ENCODE results near the gene CBL.
A peak's percentile ranks its signal among the peaks of the same experiment; 100 is the strongest.

The CBL gene

DNA sequence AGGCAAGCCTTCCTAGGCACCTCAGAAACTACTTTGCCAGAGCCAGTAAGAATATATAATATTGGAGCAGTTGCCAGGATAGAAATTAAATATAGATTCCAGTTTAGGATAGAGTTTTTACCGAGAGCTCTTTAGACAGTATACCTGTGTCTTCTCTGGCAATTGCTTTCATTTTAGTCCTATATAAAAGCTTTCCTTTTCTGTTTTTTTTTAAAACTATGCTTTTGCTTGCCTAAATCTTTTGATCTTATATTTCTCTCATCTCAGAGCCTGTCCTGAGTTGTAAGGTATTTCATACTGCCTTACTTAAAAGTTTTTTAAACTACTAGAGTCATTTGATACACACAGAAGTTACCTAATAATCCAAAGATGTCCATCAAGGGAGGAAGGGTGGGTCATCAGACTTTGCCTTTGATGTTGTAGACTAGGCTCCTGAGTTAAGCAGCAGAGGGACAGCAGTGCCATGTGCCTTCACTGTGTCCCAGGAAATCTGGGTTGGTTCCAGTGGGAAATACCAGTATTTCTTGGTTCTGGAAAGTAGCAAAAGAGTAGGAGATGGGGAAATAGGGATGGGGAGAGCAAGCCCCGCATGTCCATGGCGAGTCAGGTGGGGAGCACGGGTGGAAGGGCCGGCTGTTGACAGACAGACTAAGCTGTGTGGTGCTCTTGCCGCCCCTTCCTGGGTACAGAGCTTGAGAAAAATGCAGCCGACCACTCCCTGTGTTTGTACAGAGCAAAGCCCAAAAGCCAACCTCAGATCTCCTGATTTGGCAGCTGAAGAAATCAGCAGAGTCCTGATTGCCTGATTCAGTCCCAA is 99.6 kb downstream of the CBL start:
- DNase-seq (ENCODE audit: insufficient read length, low spot score) (no peak), FAIRE-seq (no peak)

- FAIRE-seq: no peak
- DNase-seq (ENCODE audit: insufficient read length, low spot score): no peak
These were observed 100.3 kb downstream of the CBL start for GRCh38 chr11:119306373-119306890.

DNA sequence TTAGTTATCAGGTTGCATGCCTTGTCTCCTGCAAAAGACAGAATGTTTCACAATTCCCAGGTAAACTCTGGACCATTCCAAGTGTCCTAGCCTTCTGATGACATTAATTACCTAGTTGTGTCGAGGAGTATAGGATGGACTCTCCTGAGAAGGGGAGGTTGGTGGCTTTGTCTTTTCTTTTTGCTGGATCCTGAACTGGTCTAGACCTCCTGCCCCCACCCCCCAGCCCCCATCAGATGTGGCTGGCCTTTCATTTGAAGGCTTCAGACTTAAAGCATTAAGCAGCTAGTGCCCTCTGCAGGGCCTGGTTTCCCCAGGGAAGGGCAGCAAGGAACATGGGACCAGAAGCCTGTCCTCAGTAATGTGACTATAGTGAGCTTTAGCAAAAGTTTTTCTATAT is 101.1 kb downstream of the CBL start:
- FAIRE-seq: no peak
- no peak for DNase-seq (ENCODE audit: insufficient read length, low spot score)

- FAIRE-seq: no peak
These were observed 101.8 kb downstream of the CBL start for GRCh38 chr11:119307974-119308373.

DNA sequence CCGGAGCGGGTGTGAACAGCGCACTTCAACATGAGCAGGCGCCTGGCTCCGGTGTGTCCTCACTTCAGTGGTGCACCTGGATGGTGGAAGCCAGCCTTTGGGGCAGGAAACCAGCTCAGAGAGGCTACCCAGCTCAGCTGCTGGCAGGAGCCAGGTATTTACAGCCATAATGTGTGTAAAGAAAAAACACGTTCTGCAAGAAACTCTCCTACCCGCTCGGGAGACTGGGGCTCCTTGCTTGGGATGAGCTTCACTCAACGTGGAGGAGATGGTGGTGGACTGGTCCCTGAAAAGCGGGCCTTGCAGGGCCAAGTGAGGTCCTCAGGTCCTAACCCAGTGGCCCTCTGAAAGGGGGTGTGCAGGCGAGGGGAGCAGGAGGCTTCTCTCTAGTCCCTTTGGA is 103.3 kb downstream of the CBL start:
- FAIRE-seq: no peak
- no peak for DNase-seq (ENCODE audit: insufficient read length, low spot score)

More at GRCh38 chr11:119307974-119308373, 101.8 kb downstream of the CBL start:
- no peak for DNase-seq (ENCODE audit: insufficient read length, low spot score)

GRCh38 chr11:119309953-119310681 is 104.0 kb downstream of the CBL start:
- FAIRE-seq (no peak), DNase-seq (ENCODE audit: insufficient read length, low spot score) (no peak)

DNA sequence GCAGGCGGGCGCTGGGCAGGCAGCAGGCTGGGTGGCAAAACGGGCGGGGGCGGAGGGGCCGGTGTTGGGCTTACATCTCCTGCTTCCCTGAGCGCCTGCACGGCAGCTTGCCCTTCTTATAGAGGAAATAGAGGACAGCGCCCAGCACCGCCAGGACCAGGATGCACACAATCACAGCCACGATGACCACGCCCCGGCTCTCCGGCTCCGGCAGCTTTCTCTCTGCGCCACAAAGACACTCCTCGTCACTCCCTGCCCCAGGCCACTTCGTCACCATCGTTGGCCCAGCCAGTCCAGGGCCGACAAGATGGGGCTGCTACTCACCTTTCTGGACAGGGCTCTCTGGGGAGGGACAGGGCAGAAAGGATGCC is 104.5 kb downstream of the CBL start:
- FAIRE-seq (no peak), DNase-seq (ENCODE audit: insufficient read length, low spot score) (no peak)

DNA sequence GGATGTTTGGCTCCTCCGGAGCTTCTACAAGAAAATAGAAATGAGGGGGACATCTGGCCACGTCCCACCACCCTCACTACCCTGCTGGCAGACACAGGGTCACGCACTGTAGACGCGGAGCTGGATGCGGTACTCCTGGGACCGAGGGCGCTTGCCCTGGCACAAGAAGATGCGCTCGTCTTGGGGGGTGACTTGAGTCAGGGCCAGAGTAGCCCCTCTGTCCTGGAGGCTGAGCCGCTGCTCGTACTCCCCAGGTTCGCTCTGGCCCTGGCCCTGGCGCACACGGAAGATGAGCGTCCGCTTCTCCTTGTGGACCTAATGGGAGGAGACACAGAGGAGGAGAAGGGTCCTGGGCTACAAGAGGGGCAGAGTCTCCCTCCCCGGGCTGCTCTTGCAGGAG is 108.6 kb downstream of the CBL start:
- FAIRE-seq: peak; percentile 31

GRCh38 chr11:119315131-119316015 is 109.2 kb downstream of the CBL start:
- FAIRE-seq (no peak), DNase-seq (ENCODE audit: insufficient read length, low spot score) (peak; percentile 65)

More for the DNA sequence above, 108.6 kb downstream of the CBL start:
- DNase-seq (ENCODE audit: insufficient read length, low spot score): no peak

DNA sequence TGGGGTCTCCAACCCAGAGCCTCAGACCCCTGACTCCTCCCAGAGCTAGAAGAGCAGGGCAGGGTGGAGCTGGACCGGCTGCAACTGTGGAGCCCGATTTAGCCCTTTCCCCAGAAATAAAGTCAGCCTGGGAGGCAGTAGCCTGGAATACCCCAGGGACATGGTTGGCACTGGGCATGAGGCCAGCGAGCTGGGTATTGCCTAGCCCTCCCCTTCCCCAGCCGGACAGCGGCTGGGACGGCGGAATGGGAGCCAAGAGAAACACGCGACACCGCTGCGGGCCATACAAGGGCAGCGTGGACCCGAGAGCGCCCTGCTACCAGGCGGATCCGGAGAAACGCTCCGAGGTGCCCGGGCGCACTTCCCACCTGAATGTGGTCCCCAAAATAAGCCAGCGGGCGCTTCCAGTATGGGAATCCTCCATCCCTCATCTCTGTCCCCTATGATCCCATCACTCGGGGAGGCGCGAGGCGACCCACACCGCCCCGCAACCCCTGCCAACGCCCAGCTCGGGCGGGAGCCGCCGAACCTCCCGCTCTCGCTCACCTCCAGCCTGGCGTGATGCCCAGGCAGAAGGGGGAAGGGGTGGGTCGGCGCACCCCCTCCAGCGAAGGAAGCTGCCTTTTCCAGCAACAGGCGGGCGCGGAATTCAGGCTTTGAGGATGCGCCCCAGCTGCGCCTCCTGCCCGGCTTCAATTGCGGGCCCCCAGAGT is 110.0 kb downstream of the CBL start:
- no peak for DNase-seq (ENCODE audit: insufficient read length, low spot score)
- FAIRE-seq: peak; percentile 94

GRCh38 chr11:119316729-119317591 is 110.8 kb downstream of the CBL start, which contains the start of gene MCAM:
TSS of gene MCAM (minus strand) at chr11:119317130. CDS start at chr11:119317101, 29 bp downstream.
- DNase-seq (ENCODE audit: insufficient read length, low spot score): peak; percentile 68
- peak; percentile 23 for FAIRE-seq

- DNase-seq (ENCODE audit: insufficient read length, low spot score) (no peak), FAIRE-seq (peak; percentile 44)
These were observed 111.6 kb downstream of the CBL start for GRCh38 chr11:119317592-119318239.

DNA sequence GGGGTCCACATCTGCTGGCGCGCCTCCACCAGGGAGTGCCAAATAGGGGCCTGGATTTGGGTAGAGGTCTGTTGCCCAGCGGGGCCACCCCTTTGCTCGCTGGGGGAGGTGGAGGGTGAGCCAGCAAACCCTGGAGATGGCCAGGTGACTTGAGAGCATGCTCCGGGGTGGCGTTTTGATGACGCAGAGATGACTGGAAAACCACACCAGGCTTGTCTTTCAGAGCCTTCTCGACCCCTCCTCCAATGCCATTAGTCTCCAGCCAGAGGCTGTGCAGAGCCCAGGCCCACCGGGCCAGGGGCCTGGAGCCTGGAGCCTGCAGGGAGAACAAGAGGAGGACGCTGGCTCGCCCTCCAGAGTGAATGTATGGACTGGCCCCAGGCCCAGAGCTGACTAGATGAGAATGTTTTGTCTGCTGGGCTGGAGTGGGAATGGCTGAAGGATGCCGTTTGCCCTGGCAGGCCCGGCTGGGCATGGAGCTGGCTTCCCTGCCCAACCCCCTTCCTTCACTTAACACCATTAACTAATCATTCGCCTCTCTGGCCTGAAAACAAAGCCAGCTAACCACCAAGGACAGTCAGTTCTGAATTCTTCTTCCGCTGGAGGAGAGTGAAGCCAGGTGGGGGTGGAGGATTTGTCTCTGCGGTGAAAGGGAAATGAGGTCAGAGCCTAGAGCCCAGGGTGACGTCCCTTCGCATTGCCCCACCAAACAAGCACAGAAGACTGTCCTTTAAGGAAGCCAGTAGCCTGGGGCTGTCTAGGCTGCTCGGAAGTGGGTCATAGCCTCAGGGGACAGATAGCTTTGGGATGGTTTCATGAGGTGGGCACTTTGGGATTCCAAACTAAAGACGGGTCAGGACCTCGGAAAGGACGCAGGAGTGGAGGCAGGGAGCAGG is 112.3 kb downstream of the CBL start:
- FAIRE-seq (peak; percentile 9), DNase-seq (ENCODE audit: insufficient read length, low spot score) (peak; percentile 58)

GRCh38 chr11:119319136-119319699 is 113.1 kb downstream of the CBL start:
- DNase-seq (ENCODE audit: insufficient read length, low spot score): no peak
- FAIRE-seq: no peak

- no peak for DNase-seq (ENCODE audit: insufficient read length, low spot score)
- FAIRE-seq: no peak
These were observed 113.6 kb downstream of the CBL start for GRCh38 chr11:119319700-119320239.

- no peak for FAIRE-seq
These were observed 114.2 kb downstream of the CBL start for GRCh38 chr11:119320240-119320775.

More at GRCh38 chr11:119320240-119320775, 114.2 kb downstream of the CBL start:
- DNase-seq (ENCODE audit: insufficient read length, low spot score): no peak
